SK-N-SH treated with all-trans-retinoic acid at 6 μM for 48 hours (cell line): ENCODE results near the gene RBM6.

Experiments
- ARNTL ChIP-seq: fragments of 450-650 bp; formaldehyde crosslinking; IDR thresholded peaks from 2 replicates; pipeline ENCODE4 v1.5.0; 2020; ENCODE audit warnings: low read depth, mild to moderate bottlenecking, moderate library complexity, borderline replicate concordance
- BACH2 ChIP-seq: fragments of 250-450 bp; sonication (Bioruptor Pico); IDR thresholded peaks from 2 replicates; pipeline ENCODE4 v1.9.0; 2021; ENCODE audit warnings: mild to moderate bottlenecking, borderline replicate concordance
- CSDC2 ChIP-seq: fragments of 250-450 bp; sonication (Bioruptor Pico); IDR thresholded peaks from 2 replicates; pipeline ENCODE4 v1.5.0; 2020; ENCODE audit warnings: mild to moderate bottlenecking, moderate library complexity
- POU6F1 ChIP-seq: fragments of 250-450 bp; sonication (Bioruptor Pico); IDR thresholded peaks from 2 replicates; pipeline ENCODE4 v1.8.0; 2021; ENCODE audit warnings: low read depth, mild to moderate bottlenecking, moderate library complexity, borderline replicate concordance
- ZFP30 ChIP-seq: fragments of 450-650 bp; formaldehyde crosslinking; IDR thresholded peaks from 2 replicates; pipeline ENCODE4 v1.5.0; 2022; ENCODE audit warnings: mild to moderate bottlenecking, moderate library complexity
- ZNF70 ChIP-seq: fragments of 450-650 bp; formaldehyde crosslinking; IDR thresholded peaks from 2 replicates; pipeline ENCODE4 v1.5.0; 2020; ENCODE audit warnings: mild to moderate bottlenecking, moderate library complexity
- TF ChIP-seq, protein P1 (sequence below): fragments of 250-450 bp; sonication (Bioruptor Pico); IDR thresholded peaks from 2 replicates; pipeline ENCODE4 v1.8.0; 2020; ENCODE audit warnings: mild to moderate bottlenecking, moderate library complexity, borderline replicate concordance

GRCh38 chr3:50124052-50124799 is 184.3 kb downstream of the RBM6 start:
- TF ChIP-seq, protein P1, sequence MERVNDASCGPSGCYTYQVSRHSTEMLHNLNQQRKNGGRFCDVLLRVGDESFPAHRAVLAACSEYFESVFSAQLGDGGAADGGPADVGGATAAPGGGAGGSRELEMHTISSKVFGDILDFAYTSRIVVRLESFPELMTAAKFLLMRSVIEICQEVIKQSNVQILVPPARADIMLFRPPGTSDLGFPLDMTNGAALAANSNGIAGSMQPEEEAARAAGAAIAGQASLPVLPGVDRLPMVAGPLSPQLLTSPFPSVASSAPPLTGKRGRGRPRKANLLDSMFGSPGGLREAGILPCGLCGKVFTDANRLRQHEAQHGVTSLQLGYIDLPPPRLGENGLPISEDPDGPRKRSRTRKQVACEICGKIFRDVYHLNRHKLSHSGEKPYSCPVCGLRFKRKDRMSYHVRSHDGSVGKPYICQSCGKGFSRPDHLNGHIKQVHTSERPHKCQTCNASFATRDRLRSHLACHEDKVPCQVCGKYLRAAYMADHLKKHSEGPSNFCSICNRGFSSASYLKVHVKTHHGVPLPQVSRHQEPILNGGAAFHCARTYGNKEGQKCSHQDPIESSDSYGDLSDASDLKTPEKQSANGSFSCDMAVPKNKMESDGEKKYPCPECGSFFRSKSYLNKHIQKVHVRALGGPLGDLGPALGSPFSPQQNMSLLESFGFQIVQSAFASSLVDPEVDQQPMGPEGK (CRISPR knock-in tag), result no peak
- TF ChIP-seq ZFP30 (CRISPR knock-in tag), result no peak
- TF ChIP-seq BACH2 (CRISPR knock-in tag), result no peak
- peak; percentile 88 for TF ChIP-seq ZNF70 (CRISPR knock-in tag)
- no peak for TF ChIP-seq POU6F1 (CRISPR knock-in tag)
- no peak for TF ChIP-seq ARNTL (CRISPR knock-in tag)
- TF ChIP-seq CSDC2 (CRISPR knock-in tag), result no peak
